GM21528 (cell line): ENCODE measurements around the gene COL9A2.

Source experiments
- ATAC-seq: cut with Tn5 transposase; IDR thresholded peaks from one replicate; pipeline ENCODE4 v1.9.1; 2021; ENCODE audit warnings: mild to moderate bottlenecking, moderate library complexity; ENCODE audit not compliant: unreplicated experiment, low FRiP score

COL9A2 gene

DNA sequence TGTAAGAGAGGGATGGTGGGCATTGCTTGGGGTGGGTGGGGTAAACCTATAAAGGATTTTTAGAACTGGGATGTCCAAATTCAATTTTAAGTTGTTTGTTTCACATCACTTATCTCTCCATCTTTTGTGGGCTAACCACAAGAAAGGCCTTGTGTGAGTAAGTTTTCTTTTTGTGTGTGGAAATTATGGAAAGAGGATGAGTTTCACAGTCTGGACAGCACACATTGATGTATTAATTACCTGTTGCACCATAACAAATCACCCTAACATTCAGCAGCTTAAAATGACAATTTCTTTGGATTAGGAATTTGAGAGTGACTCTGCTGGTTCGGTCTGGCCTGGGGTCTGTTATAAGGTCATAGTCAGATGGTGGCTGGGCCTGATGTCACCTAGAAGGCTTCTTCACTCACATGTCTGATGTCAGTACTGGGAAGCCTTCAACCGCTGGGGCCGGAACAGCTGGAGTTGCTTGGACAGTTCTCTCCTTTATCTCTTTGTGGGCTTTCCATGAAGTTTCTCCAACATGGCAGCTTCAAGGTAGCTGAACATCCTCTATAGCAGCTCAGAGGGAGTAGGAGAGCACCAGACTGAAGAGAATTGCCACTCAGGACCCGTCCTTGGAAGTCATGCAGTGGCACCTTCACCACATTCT lies 2.0 kb upstream of the COL9A2 start:
- no peak for ATAC-seq

DNA sequence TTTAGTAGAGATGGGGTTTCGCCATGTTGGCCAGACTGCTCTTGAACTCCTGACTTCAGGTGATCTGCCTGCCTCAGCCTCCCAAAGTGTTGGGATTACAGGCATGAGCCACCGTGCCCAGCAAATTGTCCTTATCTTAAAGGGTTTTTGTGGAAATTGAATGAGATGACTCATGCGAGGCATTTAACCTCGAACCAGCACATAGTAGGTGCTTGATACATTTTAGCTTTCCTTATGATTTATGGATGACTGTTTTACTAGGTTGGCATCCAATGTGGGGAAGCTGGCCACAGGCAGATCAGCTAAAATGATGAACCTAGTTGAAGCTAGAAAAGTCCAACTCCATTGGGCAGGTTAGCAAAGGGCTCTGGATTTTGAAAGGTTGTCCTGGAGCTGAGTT lies 1.4 kb upstream of the COL9A2 start:
- no peak for ATAC-seq

DNA sequence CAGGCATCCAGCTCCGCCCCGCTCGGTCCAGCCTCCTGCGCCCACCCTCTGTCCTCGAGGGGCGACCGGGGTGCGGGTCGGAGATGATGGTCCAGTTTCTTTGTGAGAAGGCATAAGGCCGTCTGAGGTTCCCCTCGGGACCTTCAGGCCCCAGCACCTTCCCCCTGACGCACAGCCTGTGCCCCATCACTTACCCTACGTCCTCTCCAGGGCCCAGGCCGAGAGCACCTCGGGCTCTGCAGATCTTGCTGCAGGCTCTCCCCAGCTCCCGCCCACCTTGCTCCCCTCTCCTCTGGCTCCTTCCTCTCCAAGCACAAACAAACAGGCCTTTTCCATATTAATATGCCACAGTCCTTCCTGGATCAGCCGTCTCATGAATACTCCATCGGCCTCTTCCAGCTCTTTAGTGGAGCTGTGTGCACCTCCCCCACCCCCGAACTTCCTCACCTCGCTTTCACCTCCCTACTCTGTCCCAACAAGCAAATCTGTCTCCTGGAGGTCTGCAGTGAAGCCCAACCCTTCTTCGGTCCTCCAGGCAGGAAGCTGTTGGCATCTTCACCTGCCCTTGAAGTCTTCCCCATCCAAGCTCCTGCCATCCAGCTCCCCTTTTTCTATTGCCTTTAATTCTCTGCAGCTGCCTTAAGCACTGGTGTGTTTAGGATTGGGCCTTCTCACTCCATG lies 448 bp upstream of the COL9A2 start:
- no peak for ATAC-seq

DNA sequence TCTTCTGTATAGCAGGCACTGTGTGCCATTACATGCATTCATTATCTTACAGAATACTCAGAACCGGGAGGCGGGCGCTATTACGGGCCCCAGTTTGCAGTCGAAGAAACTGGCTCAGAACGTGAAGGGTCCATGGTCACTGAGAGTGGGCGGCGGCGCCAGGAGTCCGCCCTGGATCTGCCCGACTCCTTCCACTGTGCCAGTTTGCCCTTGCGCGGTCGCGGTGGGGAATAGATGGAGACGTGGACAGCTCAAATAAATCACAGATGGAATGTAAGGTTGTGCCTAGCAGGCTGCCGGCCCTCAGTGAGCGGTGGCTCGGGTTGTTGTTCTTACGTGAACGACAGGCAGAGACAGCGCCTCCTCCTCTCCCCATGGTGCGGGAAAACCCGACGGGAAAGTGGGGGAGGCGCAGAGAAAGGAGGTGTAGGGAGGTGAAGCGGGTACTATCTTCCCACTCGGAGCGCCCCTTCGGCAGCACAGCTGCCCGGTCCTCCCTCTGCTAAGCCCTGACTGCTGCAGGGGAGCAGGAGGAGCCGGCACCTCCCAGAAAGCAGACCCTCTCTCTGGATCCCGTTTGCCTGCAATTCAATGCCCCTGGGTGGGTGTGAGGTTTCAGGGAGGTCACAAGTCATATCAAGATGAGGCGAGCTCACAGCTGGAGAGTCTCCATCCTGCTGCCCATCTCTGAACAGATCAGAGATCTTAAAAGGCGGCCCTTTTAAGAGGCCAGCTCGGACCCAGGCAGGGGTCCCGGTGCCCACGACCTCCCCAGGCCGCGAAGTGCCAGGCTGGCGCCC lies 1.1 kb downstream of the COL9A2 start:
- no peak for ATAC-seq

GRCh38 chr1:40315239-40315794 lies 1.8 kb downstream of the COL9A2 start:
- peak; percentile 60 for ATAC-seq

- no peak for ATAC-seq
These were observed 2.3 kb downstream of the COL9A2 start for GRCh38 chr1:40314721-40315238.

DNA sequence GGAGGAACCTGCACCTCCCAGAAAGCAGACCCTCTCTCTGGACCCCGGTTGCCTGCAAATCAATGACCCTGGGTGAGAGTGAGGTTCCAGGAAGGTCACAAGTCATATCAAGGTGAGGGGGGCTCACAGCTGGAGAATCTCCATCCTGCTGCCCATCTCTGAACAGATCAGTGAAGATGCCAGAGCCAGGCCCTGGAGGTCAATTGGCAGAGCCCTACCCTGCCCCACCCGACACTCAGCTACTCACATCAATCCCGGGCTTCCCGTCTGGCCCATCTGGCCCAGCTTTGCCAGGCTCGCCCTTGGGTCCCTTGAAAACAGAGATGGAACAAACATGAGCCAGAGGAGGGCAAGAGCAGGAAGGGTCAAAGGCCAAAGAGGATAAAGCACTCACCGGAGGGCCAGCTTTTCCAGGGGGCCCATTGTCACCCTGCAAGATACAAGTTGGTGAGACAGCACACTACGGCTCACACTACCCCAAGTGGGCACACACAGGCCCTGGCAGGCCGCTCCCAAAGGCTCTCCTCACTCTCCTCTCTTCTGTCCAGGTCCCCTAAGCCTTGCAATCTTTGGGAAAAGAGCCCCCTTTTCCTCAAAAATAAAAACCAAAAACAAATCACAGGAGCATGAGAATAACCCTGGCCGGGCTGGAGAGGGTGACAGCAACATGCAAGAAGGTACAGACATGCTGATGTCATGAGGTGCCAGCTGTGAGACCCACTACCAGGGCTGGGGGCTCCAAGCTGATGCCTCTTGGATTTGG lies 2.9 kb downstream of the COL9A2 start:
- ATAC-seq: no peak

DNA sequence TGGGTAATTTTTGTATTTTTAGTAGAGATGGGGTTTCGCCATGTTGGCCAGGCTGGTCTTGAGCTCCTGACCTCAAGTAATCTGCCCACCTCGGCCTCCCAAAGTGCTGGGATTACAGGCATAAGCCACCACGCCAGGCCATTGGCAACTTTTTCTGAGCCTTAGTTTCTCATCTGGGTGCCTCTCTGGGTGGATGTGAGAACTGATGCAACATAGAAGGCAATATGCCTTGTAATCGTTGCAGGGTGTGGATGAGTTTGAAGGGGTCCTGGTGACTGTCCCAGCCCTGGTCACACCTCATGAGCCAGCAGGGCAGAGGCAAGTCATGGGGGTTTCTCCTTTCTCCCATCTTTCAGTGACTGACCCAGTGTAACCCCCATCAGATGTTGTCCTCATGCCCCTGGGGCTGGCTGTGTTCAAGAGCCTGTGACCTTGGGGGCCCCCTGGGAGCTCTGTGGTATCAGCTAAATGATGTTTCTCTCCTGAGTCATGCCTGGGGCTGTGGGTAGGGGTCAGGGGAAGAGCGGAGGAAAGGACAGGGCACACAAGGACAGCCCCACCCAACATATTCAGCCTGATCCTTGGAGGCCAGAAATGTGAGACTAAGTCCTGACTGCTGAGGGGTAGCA lies 3.6 kb downstream of the COL9A2 start:
- ATAC-seq: no peak

- ATAC-seq: no peak
These were observed 4.6 kb downstream of the COL9A2 start for GRCh38 chr1:40312238-40313205.

DNA sequence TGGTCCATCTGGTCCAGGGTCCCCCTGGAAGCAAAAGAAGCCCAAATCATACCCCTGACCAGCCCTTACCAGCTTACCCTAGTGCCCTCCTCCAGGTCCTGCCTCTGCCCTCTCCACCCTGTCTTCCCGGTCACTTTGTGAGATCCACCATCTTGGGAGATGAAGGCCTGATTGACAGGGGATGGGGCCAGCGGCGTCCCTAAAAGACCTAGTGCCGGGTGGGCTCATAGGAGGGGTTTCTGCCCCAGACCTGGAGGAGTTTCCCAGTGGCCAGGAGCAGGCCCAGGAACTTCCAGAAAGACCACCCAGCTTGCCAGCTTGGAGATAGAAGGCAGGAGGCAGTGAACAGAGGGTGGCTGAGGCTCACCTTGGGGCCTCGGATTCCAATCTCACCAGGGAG lies 5.4 kb downstream of the COL9A2 start:
- no peak for ATAC-seq

GRCh38 chr1:40310983-40311642 lies 6.0 kb downstream of the COL9A2 start:
- no peak for ATAC-seq

DNA sequence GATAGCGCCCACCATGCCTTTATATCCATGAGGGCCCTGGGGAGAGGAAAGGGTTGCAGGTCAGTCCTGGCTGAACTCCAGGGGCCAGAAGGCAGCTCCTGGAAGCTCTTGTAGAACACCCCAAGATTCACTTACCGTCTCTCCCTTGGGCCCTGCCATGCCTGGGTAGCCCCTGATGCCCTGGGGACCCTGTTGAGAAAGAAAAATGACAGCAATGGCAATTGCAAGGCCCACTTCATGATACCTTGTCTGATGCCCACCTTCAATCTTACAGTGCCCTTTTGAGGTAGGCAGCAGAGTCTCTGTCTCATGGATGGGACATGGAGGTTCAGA lies 7.0 kb downstream of the COL9A2 start:
- no peak for ATAC-seq

GRCh38 chr1:40309374-40310128 lies 7.5 kb downstream of the COL9A2 start:
- ATAC-seq: no peak

DNA sequence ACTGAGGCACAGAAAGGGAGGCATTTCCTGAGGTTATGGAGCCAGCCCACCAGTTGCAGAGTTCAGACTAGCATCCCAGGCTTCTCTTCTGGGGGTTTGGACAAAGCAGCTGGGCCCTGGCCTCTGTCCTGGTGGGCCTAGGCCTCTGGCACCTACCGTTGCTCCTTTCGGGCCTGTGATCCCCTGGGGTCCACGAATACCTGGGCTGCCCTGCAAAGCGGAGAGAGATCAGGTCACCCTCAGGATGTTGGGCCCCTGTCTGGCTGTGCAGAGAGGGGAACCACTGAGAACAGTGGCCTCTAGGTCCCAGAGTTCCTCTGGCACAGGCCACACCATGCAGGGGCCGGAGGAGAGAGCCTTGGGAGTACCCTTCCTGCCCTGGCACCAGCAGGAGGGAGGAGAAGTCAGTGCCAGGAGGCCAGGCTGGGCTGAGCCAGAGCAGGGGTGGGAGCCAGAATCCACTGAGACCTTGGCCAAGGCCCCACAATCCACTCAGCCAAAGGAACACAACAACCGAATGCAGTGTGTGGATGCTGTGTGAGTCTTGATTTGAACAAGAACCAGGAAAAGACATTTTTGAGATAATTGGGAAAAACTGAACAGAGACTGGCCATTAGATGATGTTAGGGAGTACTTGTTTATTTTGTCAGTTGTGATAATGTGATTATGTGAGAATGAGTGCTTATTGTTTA lies 8.9 kb downstream of the COL9A2 start:
- ATAC-seq: no peak

GRCh38 chr1:40307186-40307585 lies 9.9 kb downstream of the COL9A2 start:
- no peak for ATAC-seq

DNA sequence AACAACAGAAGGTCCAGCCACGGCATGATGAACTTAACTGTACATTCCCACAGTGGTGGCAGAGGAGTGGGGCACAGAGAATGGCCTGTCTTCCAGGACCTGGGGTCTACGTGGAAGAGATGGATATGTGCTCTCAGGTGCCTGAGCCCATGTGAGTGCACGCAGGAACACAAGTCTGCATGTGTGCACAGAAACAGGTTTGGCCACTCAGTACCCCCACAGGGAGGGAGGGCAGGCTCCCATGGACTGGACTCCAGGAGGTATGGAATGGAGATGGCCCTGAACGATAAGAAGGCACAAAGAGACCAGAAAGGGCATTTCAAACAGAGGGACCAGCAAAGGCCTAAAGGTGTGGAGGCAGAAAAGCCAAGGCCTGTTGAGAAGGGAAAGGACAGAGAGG lies 10.8 kb downstream of the COL9A2 start:
- ATAC-seq: no peak

- no peak for ATAC-seq
These were observed 11.2 kb downstream of the COL9A2 start for GRCh38 chr1:40305871-40306270.
